GM12865 (cell line): ENCODE data around the gene PLS3.

Source experiments
- DNase-seq: peaks from one replicate; pipeline ENCODE4 v3.0.0; 2010; ENCODE audit warnings: low read depth
- H3K4me3 ChIP-seq: 2 replicates; pipeline ENCODE4 v1.5.1; 2011; ENCODE audit warnings: mild to moderate bottlenecking, low read depth, low read length, control low read depth
- TF ChIP-seq, protein P1 (sequence below): IDR thresholded peaks from 2 replicates; pipeline ENCODE4 v1.5.1; 2011; ENCODE audit warnings: low read length, control low read depth, low read depth, inconsistent platforms; ENCODE audit not compliant: insufficient read depth; ENCODE audit errors: missing control alignments

Gene PLS3

DNA sequence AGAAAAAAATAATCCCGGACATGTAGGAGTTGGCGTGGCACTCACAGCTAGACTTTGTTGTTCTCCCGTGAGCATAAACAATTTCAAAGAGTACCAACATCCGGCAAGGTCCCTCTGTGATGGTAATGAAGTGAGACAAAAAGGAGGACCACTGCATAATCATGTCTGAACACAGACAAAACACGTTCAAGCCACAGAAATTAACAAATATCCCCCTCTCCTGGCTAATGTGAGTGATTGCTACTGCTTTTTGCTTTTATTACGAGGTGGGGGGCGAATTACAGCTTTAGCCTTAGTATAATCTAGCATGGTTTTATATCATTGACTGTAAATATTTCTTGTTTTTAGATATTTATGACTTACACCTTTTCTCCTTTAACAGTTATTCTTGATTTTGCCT lies 118.5 kb downstream of the PLS3 start:
- TF ChIP-seq, protein P1, sequence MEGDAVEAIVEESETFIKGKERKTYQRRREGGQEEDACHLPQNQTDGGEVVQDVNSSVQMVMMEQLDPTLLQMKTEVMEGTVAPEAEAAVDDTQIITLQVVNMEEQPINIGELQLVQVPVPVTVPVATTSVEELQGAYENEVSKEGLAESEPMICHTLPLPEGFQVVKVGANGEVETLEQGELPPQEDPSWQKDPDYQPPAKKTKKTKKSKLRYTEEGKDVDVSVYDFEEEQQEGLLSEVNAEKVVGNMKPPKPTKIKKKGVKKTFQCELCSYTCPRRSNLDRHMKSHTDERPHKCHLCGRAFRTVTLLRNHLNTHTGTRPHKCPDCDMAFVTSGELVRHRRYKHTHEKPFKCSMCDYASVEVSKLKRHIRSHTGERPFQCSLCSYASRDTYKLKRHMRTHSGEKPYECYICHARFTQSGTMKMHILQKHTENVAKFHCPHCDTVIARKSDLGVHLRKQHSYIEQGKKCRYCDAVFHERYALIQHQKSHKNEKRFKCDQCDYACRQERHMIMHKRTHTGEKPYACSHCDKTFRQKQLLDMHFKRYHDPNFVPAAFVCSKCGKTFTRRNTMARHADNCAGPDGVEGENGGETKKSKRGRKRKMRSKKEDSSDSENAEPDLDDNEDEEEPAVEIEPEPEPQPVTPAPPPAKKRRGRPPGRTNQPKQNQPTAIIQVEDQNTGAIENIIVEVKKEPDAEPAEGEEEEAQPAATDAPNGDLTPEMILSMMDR, result peak; percentile 13
- no peak overlapping the region for H3K4me3 ChIP-seq
- peak; percentile 24 for DNase-seq

DNA sequence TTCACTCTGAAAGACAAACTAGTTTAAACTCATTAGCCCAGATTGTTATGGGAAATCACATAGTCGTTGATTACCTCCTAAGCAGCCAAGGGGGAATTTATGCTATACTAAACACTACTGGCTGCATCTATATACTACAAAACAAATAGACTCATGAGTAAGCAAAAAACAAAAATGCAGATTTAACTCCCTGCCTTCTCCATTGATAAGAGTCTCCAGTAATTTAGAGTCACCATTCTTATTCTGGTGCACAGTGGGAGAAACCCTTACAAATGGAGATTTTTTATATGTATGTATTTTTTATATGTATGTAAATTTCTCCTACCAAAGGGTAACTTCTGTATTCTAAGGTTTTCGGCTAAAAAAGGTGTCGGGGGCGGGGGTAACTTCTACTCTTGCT lies 126.6 kb downstream of the PLS3 start:
- no peak for DNase-seq
- no peak overlapping the region for H3K4me3 ChIP-seq
- TF ChIP-seq, protein P1, result no peak

GRCh38 chrX:115689931-115690330 lies 129.0 kb downstream of the PLS3 start:
- H3K4me3 ChIP-seq, result no peak overlapping the region
- no peak for DNase-seq
- TF ChIP-seq, protein P1, result no peak

DNA sequence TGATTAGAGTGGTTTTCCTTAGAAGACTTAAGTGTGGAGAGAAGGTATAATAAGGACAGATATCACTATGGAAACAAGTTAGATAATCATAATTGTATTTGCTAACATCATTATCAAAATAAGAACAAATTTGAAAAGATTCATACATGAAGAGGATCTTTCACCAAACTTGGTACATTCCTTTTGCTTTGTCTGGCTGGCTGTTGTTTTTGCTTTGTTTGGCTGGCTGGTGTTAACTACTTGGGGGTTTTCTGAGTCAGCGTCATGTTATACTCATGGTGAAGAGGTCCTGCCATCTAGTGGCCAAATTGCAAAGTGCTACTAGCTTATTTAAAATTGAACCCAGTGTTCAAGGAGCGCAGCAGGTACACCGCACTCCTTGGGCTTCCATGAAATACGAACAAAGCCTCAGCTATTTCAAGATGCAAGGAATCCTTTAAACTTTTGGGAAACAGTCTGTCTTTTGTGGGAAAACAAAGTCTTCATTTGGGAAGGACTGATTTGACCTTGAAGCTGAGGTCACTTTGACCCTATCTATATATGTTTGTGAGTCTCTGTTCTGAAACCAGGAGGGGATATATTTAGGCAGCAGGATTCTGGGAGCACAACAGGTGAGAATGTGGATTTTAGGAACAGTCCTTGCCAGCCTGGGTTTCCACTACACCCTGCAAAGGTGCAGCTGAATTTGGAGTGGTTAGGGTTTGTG lies 129.7 kb downstream of the PLS3 start:
- no peak overlapping the region for H3K4me3 ChIP-seq
- TF ChIP-seq, protein P1, result peak; percentile 58
- peak; percentile 79 for DNase-seq

DNA sequence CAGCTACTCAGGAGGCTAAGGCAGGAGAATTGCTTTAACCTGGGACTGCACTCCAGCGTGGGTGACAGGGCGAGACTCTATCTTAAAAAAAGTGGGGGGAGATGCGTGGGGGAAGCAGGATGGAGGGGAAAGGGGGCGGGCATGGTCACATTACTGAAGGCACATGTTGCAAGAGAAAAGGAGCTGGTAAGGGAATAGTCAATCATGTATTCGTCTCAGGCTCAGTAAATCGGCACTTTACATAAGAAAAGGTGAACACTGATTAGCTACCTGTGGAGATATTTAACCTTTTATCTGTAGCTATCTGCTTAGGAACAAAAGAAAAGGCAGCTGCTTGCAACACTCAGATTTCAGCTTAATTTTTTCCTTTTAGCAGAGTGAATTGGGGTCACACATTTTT lies 132.5 kb downstream of the PLS3 start:
- TF ChIP-seq, protein P1, result no peak
- DNase-seq, result no peak

DNA sequence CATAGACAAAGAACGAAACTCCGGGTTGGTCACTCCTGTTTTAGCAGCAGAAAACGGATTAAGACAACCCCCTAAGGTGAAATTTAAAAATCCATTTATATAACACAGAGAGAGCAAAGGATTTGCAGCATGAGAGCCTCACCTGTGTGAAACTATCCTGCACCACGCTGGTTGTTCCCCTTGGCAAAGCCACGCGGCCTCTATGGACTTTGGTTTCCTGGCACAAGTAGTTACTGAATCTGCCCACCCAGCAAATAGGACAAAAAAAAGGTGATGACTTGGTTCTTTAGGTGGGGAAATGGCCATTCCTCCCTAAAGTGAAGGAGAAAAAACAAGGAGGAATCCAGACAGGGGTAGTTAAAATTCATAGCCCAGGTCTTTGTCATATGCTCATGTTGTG lies 133.1 kb downstream of the PLS3 start:
- DNase-seq, result no peak
- TF ChIP-seq, protein P1, result no peak
- H3K4me3 ChIP-seq, result no peak overlapping the region

More for the DNA sequence above, 132.5 kb downstream of the PLS3 start:
- H3K4me3 ChIP-seq, result no peak overlapping the region

DNA sequence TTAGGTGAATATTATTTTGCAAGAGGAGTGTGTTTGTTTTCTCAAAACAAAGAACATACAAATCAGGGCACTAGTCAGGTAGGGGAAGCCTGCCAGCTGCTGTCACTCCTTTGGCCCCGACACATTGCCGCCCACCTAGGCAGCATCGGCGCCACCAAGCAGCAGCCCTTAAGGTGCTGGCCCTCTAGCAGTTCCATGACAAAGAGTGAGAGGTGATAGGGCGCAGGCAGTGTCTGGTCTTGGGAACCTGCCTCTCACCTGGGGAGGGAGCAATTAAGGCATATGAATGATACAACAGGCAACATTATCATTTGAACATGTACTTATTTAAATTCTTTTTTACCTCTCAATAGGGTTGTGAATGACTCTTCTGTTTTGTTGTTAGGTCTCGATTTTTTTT lies 135.1 kb downstream of the PLS3 start:
- no peak overlapping the region for H3K4me3 ChIP-seq
- no peak for DNase-seq
- TF ChIP-seq, protein P1, result no peak
